HL-60 (cell line): Measurements from ENCODE around the gene BIN1.

Source experiments
- CTCF ChIP-seq: IDR thresholded peaks from one replicate; pipeline ENCODE4 v1.5.1; 2011; ENCODE audit warnings: low read length, control low read depth, inconsistent platforms; ENCODE audit not compliant: insufficient read depth
- GABPA ChIP-seq: IDR thresholded peaks from 2 replicates; pipeline ENCODE4 v1.6.1; 2012; ENCODE audit warnings: low read depth
- POLR2AphosphoS5 ChIP-seq: IDR thresholded peaks from 2 replicates; pipeline ENCODE4 v1.6.1; 2012; ENCODE audit warnings: low read depth
- REST ChIP-seq: IDR thresholded peaks from 2 replicates; pipeline ENCODE4 v1.6.1; 2012; ENCODE audit warnings: low read depth; ENCODE audit not compliant: insufficient replicate concordance
- SPI1 ChIP-seq: IDR thresholded peaks from 2 replicates; pipeline ENCODE4 v1.6.1; 2012; ENCODE audit warnings: low read depth, mild to moderate bottlenecking, borderline replicate concordance

GRCh38 chr2:127078666-127079270 is 28.2 kb downstream of the BIN1 start:
- TF ChIP-seq CTCF = no peak
- no peak for TF ChIP-seq SPI1
- no peak for TF ChIP-seq POLR2AphosphoS5
- no peak for TF ChIP-seq REST
- no peak for TF ChIP-seq GABPA
